HUDEP-2 (cell line): ENCODE results near the gene POC1B.
A peak's percentile ranks its signal among the peaks of the same experiment; 100 is the strongest.
"Not testable (repeated sequence)": the region's sequence is repeated elsewhere in the genome, so short reads cannot be mapped to it uniquely, and the experiment has no call there.

Experiments
- DNase-seq, 76 experiments: peaks; one replicate each; lab custom pipeline; 2025; ENCODE audit not compliant: unreplicated experiment in 76 of 76; lab: John Stamatoyannopoulos, UW

POC1B gene

GRCh38 chr12:89468648-89469326 is 57.1 kb downstream of the POC1B start:
- DNase-seq, result no peak

GRCh38 chr12:89468017-89468416 is 57.8 kb downstream of the POC1B start:
- no peak for DNase-seq

- DNase-seq, result no peak
These were observed 60.8 kb downstream of the POC1B start for GRCh38 chr12:89464974-89465592.

- DNase-seq, result peak in 26 of 76 experiments; percentile 5 to 53 (median 26)
These were observed 63.9 kb downstream of the POC1B start for GRCh38 chr12:89461649-89462612.

- no peak for DNase-seq
These were observed 64.7 kb downstream of the POC1B start for GRCh38 chr12:89461190-89461589.

GRCh38 chr12:89459279-89459678 is 66.6 kb downstream of the POC1B start:
- not testable (repeated sequence) for DNase-seq

- no peak for DNase-seq
These were observed 69.3 kb downstream of the POC1B start for GRCh38 chr12:89456565-89456964.

- no peak for DNase-seq
These were observed 71.6 kb downstream of the POC1B start for GRCh38 chr12:89454080-89454848.

- no peak for DNase-seq
These were observed 72.5 kb downstream of the POC1B start for GRCh38 chr12:89453121-89453978.

- no peak for DNase-seq
These were observed 74.0 kb downstream of the POC1B start for GRCh38 chr12:89451841-89452251.

- no peak for DNase-seq
These were observed 74.9 kb downstream of the POC1B start for GRCh38 chr12:89450907-89451306.

- no peak for DNase-seq
These were observed 76.9 kb downstream of the POC1B start for GRCh38 chr12:89448951-89449371.

GRCh38 chr12:89448526-89448925 is 77.3 kb downstream of the POC1B start:
- DNase-seq, result no peak

GRCh38 chr12:89439941-89440340 is 85.9 kb downstream of the POC1B start:
- DNase-seq, result no peak

GRCh38 chr12:89437231-89437630 is 88.6 kb downstream of the POC1B start:
- no peak for DNase-seq

- no peak for DNase-seq
These were observed 89.8 kb downstream of the POC1B start for GRCh38 chr12:89436062-89436461.

- DNase-seq, result no peak
These were observed 92.2 kb downstream of the POC1B start for GRCh38 chr12:89433634-89434033.

GRCh38 chr12:89432396-89432795 is 93.5 kb downstream of the POC1B start:
- DNase-seq, result no peak

- DNase-seq, result no peak
These were observed 96.3 kb downstream of the POC1B start for GRCh38 chr12:89429528-89429927.
